Mucosa of gallbladder (tissue), 1 donor: ENCODE results near the gene PDZD8. TPM values are rescaled to one million over a fixed set of nuclear protein-coding genes. Genes with fewer than 3 reads are reported as not detected.
"Not testable (repeated sequence)": the region's sequence is repeated elsewhere in the genome, so short reads cannot be mapped to it uniquely, and the experiment has no call there.

ENCODE experiments used
- DNase-seq: peaks from one replicate; pipeline ENCODE4 v3.0.0-alpha.2; 2020; ENCODE audit warnings: low spot score
- total RNA-seq: library from RNA; stranded (reverse); gene quantifications from one replicate; pipeline ENCODE4 v1.2.1, GENCODE V29; 2021
- donor health status: DM: no; HTN: no; CAD: no.

Gene PDZD8
- total RNA-seq, 1 donor from 2014 or later = 97.1 TPM

- DNase-seq = no peak
These were observed 81.1 kb downstream of the PDZD8 start for GRCh38 chr10:117294039-117294645.

DNA sequence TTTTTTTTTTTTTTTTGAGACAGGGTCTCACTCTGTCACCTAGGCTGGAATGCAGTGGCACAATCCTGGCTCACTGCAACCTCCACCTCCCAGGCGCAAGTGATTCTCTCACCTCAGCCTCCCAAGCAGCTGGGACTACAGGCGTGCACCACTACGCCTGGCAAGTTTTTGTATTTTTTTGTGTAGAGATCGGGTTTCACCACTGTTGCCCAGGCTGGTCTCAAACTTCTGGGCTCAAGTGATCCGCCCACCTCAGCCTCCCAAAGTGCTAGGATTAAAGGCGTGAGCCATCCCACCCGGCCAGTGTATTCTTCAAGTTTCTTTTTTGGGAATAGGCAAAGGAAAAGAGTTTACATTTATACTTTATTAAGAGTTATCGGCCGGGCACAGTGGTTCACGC lies 84.4 kb downstream of the PDZD8 start:
- DNase-seq = not testable (repeated sequence)

- DNase-seq = no peak
These were observed 90.3 kb downstream of the PDZD8 start for GRCh38 chr10:117284716-117285494.

- DNase-seq = no peak
These were observed 97.6 kb downstream of the PDZD8 start for GRCh38 chr10:117277675-117278074.

GRCh38 chr10:117275121-117275520 lies 100.1 kb downstream of the PDZD8 start:
- DNase-seq = no peak

DNA sequence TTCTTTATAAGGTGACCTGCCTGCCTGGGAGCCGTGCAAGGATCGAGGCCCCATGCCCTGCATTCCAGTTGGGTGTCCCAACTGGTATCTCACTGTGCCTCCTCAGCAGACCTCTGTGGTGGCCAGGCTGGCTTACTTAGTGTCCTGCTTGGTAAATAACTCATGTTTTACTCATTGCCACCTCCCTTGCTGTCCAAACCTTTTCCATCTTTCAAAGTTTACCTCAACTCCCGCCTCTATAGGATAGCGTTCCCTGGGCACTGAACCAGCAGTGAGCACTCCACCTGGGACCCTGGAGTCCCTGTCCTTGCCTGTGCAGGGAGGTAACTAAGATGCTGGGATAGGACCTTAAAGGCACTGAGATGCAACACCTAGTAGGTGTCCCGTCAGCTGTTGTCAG lies 100.7 kb downstream of the PDZD8 start:
- no peak for DNase-seq

- DNase-seq = no peak
These were observed 101.3 kb downstream of the PDZD8 start for GRCh38 chr10:117273980-117274379.

DNA sequence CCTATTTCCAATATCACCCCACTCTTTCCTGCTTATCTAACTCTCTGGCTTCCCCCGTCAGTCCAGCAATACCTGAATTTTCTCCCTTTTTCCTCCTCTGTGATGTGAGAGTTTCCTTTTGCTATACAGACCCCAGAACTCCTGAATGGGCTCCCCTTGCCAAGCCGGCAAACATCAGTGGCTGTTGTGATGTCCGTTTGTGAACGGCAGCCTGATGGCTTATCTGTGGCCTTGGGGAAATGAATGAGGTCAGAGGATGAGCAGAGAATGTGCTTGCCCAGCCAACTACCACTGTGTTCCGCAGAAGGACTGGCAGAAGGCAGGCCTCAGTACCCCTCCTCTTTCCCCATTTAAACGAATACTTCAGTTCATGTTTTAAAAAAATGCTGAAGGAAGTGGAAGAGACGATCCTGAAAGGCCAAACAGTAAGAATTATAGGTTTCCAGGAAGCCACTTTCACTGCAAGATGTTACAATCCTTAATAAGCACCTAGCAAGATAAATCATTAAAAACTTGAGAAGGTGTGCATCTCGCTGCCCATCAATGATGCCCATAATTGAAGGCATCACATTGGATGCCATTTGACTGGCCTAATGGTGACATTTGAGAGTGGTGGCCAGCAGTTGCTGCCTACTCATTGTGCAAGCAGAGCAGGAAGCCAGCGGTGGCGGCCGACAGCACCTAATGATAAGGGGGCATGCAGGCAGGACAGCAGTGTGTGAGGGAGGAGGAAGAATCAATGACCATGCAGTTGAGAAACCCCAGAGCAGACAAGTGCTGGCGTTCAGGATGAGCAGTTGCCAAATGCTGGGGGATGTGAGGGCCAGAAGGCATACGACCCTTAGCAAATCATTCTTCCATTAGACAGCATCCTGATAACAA lies 102.8 kb downstream of the PDZD8 start:
- no peak for DNase-seq

DNA sequence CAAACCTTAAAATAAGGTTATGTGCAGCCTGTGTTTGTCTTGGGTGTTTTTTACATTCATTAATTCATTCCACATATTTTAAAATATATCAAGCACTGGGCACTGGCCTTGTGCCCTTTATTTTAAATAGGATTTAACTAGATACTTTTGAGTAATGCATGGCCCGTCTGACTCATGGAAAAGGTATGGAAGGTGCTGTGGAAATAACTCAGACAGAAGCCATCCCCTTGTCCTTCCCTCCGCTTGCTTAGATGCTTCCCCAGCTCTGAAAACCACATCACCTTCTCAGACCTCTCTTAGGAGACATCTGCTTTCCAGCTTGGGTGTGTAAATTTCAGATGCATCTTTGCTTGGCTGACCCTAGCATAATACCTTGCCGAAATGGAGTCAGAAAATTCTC lies 103.8 kb downstream of the PDZD8 start:
- no peak for DNase-seq

DNA sequence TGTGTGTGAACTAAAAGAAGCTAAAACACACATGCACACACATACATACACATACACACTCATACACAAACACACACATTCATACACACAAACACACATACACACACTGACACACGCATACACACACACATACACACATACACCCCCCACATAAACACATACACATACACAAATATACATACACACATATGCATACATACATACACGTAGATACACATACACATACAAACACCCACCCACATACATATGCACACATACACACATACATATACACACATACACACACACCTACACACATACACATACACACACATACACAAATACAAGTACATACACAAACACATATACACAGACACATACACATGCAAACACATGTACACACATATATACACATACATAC lies 106.3 kb downstream of the PDZD8 start:
- no peak for DNase-seq

GRCh38 chr10:117268258-117268657 lies 107.0 kb downstream of the PDZD8 start:
- no peak for DNase-seq

DNA sequence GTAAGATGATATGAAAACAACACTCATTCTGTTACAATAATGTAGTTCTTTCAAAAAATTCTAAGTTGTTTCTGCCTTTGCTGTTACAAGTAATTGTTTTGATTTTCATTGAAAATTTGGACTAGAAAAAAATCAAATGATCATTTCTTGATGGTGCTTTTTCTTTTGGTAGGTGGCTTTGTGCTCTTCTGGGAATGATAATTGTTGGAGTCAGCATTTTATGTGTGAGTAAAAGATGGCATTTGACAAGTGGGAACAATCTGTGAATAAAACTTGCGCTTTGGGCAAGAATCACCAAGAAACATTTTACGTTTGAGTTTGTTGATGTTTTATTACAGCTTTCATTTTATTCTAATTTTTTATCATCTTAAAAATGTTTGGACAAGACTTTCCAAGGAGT lies 108.4 kb downstream of the PDZD8 start:
- no peak for DNase-seq

GRCh38 chr10:117266400-117266799 lies 108.8 kb downstream of the PDZD8 start:
- DNase-seq = no peak

DNA sequence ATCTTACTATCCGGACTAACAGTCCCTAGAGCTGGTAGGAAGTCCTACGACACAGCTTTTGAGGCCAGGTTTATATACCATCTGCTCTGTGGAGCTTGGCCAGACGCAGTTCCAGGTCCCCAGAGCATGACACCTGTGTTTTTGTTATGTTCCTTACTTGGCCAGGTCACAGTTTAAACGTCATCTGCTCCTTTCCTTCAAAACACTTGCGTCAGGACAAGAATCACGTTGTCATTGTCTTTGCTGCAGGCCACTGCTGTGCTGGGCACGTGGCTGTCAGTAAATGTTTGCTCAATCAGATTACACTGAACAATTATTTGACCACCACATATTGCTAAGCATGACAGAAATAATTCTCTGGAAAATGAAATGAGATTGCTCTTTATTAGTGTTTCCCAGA lies 110.5 kb downstream of the PDZD8 start:
- DNase-seq = no peak

DNA sequence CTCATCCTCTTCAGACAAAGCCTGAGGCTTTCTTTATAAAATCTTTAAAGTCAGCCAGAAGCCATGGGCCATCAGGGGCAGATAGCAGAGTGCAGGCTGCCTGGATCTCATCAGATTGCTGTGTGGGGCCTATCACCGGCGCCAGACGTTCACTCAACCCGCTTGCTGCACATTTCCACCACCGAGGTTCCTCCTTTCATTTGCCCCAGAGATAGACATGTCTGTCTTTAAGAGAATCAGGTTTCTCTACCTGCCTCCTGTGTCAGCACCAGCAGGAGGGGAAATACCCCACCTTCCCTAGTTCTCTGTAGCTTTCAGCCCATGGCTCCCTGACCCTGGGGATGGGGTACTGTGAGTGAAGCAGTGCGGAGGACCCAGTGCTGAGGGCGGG lies 112.3 kb downstream of the PDZD8 start:
- DNase-seq = no peak

GRCh38 chr10:117262291-117262902 lies 112.8 kb downstream of the PDZD8 start:
- DNase-seq = no peak

GRCh38 chr10:117261501-117261900 lies 113.7 kb downstream of the PDZD8 start:
- DNase-seq = no peak

GRCh38 chr10:117260084-117260483 lies 115.2 kb downstream of the PDZD8 start:
- DNase-seq = no peak

DNA sequence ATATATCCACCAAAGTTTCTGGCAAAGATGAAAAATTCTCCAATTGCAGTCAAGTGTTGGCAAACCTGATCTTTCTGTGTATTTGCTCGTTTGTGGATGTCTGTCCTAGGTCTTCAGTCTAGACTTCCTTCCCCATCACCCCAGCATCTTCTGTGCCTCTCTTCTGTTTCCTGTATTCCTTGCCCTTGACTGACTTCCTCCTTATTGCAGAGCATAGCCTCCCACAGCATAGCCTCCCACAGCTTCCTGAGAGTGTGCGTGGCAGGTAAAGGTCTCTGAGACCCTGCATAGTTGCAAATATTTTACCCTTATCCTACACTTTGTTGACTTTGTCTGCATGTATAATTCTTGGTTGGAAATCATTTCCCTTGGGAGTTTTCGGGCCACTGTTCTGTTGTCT lies 116.0 kb downstream of the PDZD8 start:
- DNase-seq = no peak

- no peak for DNase-seq
These were observed 117.5 kb downstream of the PDZD8 start for GRCh38 chr10:117257721-117258120.

DNA sequence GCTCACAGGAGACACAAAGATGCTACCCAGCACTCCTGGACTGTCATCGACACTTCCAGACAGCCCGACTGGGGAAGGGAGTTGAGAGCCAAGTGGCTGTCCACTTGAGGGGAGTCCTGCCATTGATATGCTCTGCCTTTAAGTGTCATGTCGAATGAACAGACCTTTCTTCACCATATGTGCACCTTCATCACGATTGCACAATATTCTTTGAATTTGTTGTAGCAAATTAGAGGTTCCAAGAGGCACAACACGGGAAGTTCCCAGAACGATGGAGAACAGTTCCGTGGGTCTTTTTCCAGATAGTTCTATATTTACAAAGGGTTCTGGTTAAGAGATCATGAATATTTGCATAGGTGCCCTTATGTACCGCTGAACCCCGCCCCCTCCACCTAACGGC lies 118.3 kb downstream of the PDZD8 start:
- no peak for DNase-seq

DNA sequence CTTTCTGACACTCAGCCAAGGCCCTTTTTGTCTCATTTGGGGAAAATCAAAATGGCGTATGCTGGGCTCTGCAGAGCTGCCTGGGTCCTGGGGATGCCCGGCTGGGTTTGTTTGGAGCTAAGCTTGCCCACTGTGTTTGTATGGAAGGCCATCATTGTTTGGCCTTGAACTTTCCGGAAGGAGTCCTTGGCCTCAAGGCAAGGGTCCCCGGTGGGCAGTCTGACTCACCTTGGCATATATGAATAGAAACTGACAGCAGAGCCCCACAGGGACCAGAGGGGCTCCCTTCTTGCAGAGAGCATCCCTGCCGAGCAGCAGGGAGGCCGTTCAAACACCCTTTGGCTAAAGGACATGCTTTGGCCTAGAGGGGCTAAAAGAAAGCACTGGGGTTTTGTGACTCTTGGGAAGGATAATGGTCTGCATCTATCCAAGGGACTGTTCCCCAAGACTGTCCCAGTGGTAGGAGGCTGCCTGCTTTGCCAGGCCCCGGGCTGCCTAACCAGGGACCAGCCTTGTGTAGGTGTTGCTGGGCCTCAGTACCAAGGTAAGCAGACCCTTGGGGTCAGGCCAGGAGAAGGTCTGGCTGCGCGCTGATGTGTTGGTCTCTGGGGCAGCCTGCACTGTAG lies 119.3 kb downstream of the PDZD8 start:
- no peak for DNase-seq
